HepG2 (cell line): ENCODE data around the gene TMEM215.

ENCODE experiments used
- CEBPB ChIP-seq: IDR thresholded peaks from 2 replicates; pipeline ENCODE4 v1.6.1; 2011; ENCODE audit warnings: low read depth, low read length, improper control_type of control experiment, borderline replicate concordance
- CERS6 ChIP-seq: sonication (generic); formaldehyde crosslinking; IDR thresholded peaks from 2 replicates; pipeline ENCODE4 v1.5.0; 2020; ENCODE audit warnings: missing genetic modification reagents
- CTCF ChIP-seq: sonication (generic); formaldehyde crosslinking; IDR thresholded peaks from 2 replicates; pipeline ENCODE4 v1.5.0; 2020; ENCODE audit warnings: mild to moderate bottlenecking, missing genetic modification reagents, moderate library complexity
- EZH2 ChIP-seq: conservative IDR thresholded peaks from 2 replicates; pipeline ENCODE4 v1.6.1; 2012; ENCODE audit warnings: mild to moderate bottlenecking, low read depth, low read length, moderate library complexity
- JUN ChIP-seq: sonication (generic); formaldehyde crosslinking; IDR thresholded peaks from 2 replicates; pipeline ENCODE4 v1.4.0; 2020; ENCODE audit warnings: mild to moderate bottlenecking, missing genetic modification reagents
- REST ChIP-seq, 2 experiments: IDR thresholded peaks; 2 replicates each; pipeline ENCODE4 v1.6.1; 2011 to 2012; ENCODE audit warnings: low read length in 2 of 2, borderline replicate concordance in 1 of 2, low read depth in 1 of 2, mild to moderate bottlenecking in 1 of 2, moderate library complexity in 1 of 2
- SP140L ChIP-seq: sonication (generic); formaldehyde crosslinking; IDR thresholded peaks from 2 replicates; pipeline ENCODE4 v1.4.0; 2020; ENCODE audit warnings: missing genetic modification reagents, borderline replicate concordance
- ZBTB10 ChIP-seq: sonication (generic); formaldehyde crosslinking; IDR thresholded peaks from 2 replicates; pipeline ENCODE4 v1.4.0; 2020; ENCODE audit warnings: missing genetic modification reagents, borderline replicate concordance
- ZBTB49 ChIP-seq: sonication (generic); formaldehyde crosslinking; IDR thresholded peaks from 2 replicates; pipeline ENCODE4 v1.4.0; 2020; ENCODE audit warnings: missing genetic modification reagents, borderline replicate concordance
- ZFP37 ChIP-seq: sonication (generic); formaldehyde crosslinking; IDR thresholded peaks from 2 replicates; pipeline ENCODE4 v1.4.0; 2020; ENCODE audit warnings: missing genetic modification reagents, borderline replicate concordance
- ZMYM3 ChIP-seq: sonication (generic); formaldehyde crosslinking; IDR thresholded peaks from 2 replicates; pipeline ENCODE4 v1.5.1; 2020; ENCODE audit warnings: mild to moderate bottlenecking, missing genetic modification reagents
- ZNF160 ChIP-seq: sonication (generic); formaldehyde crosslinking; IDR thresholded peaks from 2 replicates; pipeline ENCODE4 v1.8.0; 2022; ENCODE audit warnings: mild to moderate bottlenecking, inconsistent platforms, missing genetic modification reagents
- ZNF253 ChIP-seq: sonication (generic); formaldehyde crosslinking; IDR thresholded peaks from 2 replicates; pipeline ENCODE4 v1.8.0; 2022; ENCODE audit warnings: mild to moderate bottlenecking, missing genetic modification reagents, borderline replicate concordance
- ZNF263 ChIP-seq: sonication (generic); formaldehyde crosslinking; IDR thresholded peaks from 2 replicates; pipeline ENCODE4 v1.4.0; 2020; ENCODE audit warnings: missing genetic modification reagents

- TF ChIP-seq REST (IDR thresholded peaks at IDR 0.05; ENCODE audit: borderline replicate concordance in 1 of 2, low read depth in 1 of 2, low read length in 2 of 2): no peak
- no peak for TF ChIP-seq ZNF253 (CRISPR knock-in tag)
- no peak for TF ChIP-seq CTCF (CRISPR knock-in tag)
- TF ChIP-seq ZNF263: no peak
- no peak for TF ChIP-seq ZNF160 (CRISPR knock-in tag)
- no peak for TF ChIP-seq CERS6 (CRISPR knock-in tag)
- no peak for TF ChIP-seq EZH2
- no peak for TF ChIP-seq SP140L (CRISPR knock-in tag)
- TF ChIP-seq ZBTB49 (CRISPR knock-in tag): no peak
- TF ChIP-seq CEBPB: no peak
- no peak for TF ChIP-seq JUN (CRISPR knock-in tag)
- TF ChIP-seq ZMYM3: no peak
- no peak for TF ChIP-seq ZFP37
- no peak for TF ChIP-seq ZBTB10
These were observed 41.0 kb upstream of the TMEM215 start for GRCh38 chr9:32742296-32742695.
